GM12865 (cell line): ENCODE results near the gene AP3S2.
"Not testable (repeated sequence)": the region's sequence is repeated elsewhere in the genome, so short reads cannot be mapped to it uniquely, and the experiment has no call there.

Source experiments
- DNase-seq: peaks from one replicate; pipeline ENCODE4 v3.0.0; 2010; ENCODE audit warnings: low read depth
- H3K4me3 ChIP-seq: 2 replicates; pipeline ENCODE4 v1.5.1; 2011; ENCODE audit warnings: mild to moderate bottlenecking, low read depth, low read length, control low read depth
- CTCF ChIP-seq: IDR thresholded peaks from 2 replicates; pipeline ENCODE4 v1.5.1; 2011; ENCODE audit warnings: low read length, control low read depth, low read depth, inconsistent platforms; ENCODE audit not compliant: insufficient read depth; ENCODE audit errors: missing control alignments

Gene AP3S2

GRCh38 chr15:89898614-89899294 is 5.0 kb upstream of the AP3S2 start:
- no peak overlapping the region for H3K4me3 ChIP-seq
- TF ChIP-seq CTCF: peak; percentile 78
- peak; percentile 82 for DNase-seq

DNA sequence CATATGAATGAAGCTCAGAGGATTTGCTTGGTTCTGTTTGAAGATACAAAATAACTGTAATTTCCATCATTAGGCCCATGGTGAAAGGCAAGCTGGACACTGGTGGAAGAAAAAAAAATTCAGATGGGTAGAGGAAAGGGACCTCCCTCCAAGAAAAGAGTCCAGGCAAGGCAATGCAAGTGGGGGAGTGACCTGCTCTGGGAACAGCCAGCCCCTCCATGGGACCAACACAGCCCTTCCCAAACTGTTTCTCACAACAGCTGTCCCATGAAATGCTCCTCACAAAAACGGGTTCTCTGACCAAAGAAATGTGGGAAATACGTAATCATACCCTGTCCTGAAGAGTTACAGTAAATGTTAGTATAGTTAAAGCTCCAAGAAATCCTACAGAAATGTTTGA is 4.4 kb upstream of the AP3S2 start:
- TF ChIP-seq CTCF: no peak
- no peak for DNase-seq

DNA sequence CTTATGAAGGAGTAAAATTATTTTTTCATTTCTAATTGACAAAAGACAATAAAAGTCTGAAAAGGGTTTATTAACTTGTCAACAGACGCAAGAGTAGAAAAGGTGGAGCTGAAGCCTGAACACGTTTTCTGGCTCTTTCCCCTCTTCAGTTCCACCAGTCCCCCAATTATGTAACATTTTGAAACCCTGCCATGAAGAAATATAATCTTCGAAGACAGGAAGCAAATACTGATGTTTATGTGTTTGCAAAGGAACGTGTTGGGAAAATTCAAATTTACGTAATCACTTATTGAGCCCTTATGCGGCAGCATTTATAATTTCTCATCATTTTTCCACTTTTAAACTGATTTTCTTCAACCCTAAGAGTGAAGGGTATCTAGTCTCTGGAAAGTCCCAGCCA is 767 bp downstream of the AP3S2 start:
- peak overlapping the region; percentile 81 for H3K4me3 ChIP-seq
- TF ChIP-seq CTCF: no peak
- no peak for DNase-seq

More for the DNA sequence above, 4.4 kb upstream of the AP3S2 start:
- H3K4me3 ChIP-seq: no peak overlapping the region

GRCh38 chr15:89888214-89888804 is 5.5 kb downstream of the AP3S2 start:
- DNase-seq: peak; percentile 37
- peak; percentile 16 for TF ChIP-seq CTCF
- no peak overlapping the region for H3K4me3 ChIP-seq

- TF ChIP-seq CTCF: no peak
- no peak for DNase-seq
- H3K4me3 ChIP-seq: no peak overlapping the region
Observed at GRCh38 chr15:89885611-89886010, 8.2 kb downstream of the AP3S2 start.

DNA sequence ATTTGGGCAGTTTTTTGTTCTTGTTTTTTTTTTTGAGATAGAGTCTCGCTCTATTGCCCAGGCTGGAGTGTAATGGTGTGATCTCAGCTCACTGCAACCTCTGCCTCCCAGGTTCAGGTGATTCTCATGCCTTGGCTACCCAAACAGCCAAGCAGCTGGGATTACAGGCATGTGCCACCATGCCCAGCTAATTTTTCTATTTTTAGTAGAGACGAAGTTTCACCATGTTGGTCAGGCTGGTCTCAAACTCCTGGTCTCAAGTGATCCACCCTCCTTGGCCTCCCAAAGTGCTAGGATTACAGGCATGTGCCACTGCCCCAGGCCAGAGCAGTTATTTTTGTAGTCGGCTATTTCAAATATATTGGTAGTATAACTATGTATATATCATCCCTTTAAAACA is 8.6 kb downstream of the AP3S2 start:
- not testable (repeated sequence) for H3K4me3 ChIP-seq, DNase-seq

DNA sequence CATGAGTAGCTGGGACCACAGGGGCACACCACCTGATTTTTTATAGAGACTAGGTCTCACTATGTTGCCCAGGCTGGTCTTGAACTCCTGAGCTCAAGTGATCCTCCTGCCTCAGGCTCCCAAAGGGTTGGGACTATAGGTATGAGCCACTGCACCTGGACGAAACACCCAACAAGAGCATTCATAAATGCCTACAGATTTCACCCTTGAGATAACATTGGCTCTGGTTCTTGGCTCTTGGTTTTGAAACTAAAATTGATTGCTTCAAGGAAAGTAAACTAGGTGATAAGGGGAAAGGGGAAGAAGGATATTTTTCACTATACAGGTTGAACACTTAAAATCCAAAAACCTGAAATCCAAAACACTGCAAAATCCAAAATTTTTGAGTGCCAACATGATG is 10.3 kb downstream of the AP3S2 start:
- no peak for DNase-seq
- no peak overlapping the region for H3K4me3 ChIP-seq
- no peak for TF ChIP-seq CTCF
